Suppressor macrophage (primary cell): ENCODE results near the gene AFF3.
"Not testable (repeated sequence)": the region's sequence is repeated elsewhere in the genome, so short reads cannot be mapped to it uniquely, and the experiment has no call there.

Experiments used
- DNase-seq, 4 experiments: peaks; one replicate each; pipeline ENCODE4 v3.0.0-alpha.2; 2020 to 2022

AFF3 gene

GRCh38 chr2:99514357-99514756, 628.0 kb downstream of the AFF3 start:
- DNase-seq: no peak

DNA sequence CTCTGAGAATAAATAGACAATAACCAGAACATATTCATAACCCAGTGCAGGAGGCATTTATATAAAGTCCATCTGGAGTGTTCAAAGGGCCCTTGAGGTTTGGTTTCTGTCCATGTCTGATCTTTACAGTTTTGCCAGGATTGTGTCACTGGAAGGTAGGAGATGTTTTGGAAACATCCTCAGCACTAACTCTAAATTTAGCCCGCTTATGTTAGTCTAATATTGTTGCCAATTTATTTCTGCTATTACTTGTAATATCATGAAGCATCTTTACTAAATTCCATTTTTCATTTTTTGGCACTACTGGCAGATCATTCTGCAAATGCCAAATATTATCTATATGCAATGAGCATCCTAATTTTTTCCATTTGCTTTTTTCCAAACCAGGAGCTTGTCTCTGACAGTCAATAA, 630.2 kb downstream of the AFF3 start:
- no peak for DNase-seq

GRCh38 chr2:99509387-99509786, 633.0 kb downstream of the AFF3 start:
- DNase-seq: no peak

DNA sequence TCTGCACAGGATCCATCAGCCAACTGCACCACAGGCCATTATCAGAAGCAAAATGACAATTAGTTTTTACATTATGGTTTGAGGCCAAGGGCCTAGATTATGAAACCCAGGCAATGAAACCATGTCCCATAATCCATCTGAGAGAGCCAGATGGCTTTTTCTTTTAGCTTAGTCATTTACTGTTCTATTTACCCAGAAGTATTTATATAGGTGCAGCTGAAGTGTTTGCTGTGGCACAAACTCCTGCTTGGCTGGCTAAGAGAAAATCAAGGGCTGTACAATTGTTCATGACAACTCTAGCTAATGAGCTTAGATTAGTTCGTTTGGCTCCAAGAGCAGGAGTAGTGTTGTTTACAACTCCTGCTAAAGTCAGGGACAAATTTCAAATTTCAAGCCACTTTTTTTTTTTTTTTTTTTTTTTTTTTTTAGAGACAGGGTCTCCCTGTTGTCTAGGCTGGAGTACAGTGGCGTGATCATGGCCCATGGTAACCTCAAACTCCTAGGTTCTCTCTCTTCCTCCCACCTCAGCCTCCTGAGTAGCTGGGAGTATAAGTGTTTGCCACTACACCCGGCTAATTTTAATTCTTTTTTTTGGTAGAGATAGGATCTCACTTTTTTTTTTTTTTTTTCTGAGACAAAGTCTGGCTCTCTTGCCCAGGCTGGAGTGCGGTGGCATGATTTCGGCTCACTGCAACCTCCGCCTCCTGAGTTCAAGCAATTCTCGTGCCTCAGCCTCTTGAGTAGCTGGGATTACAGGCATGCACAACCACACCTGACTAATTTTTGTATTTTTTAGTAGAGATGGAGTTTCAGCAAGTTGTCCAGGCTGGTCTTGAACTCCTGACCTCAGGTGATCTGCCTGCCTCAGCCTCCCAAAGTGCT, 634.2 kb downstream of the AFF3 start:
- DNase-seq: no peak

- DNase-seq: no peak
Measured at GRCh38 chr2:99504844-99505584, 637.4 kb downstream of the AFF3 start.

DNA sequence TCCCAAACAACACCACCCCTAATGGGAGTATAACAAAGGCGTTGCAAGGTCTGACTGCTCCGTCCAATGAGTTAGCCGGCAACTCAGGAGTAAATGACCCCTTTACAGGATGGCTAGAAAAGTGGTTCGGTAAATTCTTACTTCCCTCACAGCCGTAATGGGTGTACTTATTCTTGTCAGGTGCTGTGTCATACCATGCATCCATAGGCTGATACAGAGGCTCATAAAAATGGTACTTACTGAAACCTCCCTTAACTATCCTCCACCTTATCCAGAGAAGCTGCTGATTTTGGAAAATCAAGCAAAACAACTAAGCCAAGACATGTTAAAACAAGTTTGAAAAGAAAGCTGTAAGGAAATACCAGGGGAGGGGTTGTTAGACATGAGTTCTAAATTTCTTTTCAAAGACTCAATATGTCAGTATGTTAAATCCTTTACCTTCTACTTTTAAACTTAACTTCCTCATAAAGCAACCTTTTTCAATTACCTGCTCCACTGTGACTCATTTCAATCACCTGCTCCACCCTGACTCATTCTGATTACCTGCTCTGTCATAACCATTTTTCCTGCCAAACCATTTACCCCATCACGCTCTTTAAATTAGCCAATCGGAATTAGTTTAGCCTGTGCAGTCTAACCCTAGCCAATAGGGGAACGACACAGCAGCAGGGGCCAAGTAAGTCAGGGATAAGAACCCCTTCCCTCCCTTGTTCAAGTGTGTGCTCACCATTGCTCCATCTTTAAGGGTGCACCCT, 638.6 kb downstream of the AFF3 start:
- not testable (repeated sequence) for DNase-seq

- DNase-seq: no peak
Measured at GRCh38 chr2:99496021-99496420, 646.4 kb downstream of the AFF3 start.
